Medulla oblongata (tissue), 1 donor: ENCODE results near the gene PIGP.
"Not testable (repeated sequence)": the region's sequence is repeated elsewhere in the genome, so short reads cannot be mapped to it uniquely, and the experiment has no call there.

Experiments
- DNase-seq: peaks from one replicate; pipeline ENCODE4 v3.0.0-alpha.2; 2015; ENCODE audit errors: extremely low spot score

PIGP gene

DNA sequence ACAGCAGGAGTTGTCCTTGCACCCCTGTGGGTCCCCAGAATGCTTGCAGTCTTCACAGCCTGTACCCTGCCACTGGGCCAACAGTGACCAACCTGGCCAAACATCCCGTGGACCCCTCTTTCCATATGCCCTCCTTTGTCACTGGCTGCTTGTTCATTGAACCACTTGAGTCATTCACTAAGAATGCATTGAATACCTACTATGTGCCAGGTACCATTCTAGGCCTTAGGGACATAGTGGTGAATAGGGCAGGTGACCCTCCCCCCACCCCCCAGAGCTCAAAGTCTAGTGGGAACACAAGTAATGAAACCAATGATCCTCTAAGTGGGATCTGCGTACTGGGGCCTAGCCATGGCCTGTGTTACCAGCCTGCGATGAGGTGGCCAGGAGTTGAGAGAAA is 28.2 kb downstream of the PIGP start:
- DNase-seq: no peak

GRCh38 chr21:37043818-37044217 is 29.1 kb downstream of the PIGP start:
- DNase-seq: no peak

GRCh38 chr21:37041706-37042271 is 31.1 kb downstream of the PIGP start:
- no peak for DNase-seq

DNA sequence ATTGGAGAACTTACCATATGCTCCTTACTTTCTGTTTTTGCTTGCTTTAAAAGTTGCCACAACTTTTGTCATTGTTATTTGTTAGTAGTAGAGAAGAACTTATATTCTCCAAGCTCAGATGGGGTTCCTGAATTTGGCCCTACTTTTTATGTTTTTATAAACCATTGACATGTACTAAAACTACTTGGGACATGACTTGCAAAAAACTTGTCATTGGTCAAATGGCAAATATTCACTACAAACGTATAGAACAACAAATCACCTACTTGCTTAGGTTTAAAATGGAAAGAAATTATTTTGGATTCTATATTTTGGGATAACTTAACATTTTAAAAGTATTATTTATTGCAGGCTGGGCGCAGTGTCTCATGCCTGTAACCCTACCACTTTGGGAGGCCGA is 32.7 kb downstream of the PIGP start:
- no peak for DNase-seq

- no peak for DNase-seq
Observed at GRCh38 chr21:37039411-37040075, 33.3 kb downstream of the PIGP start.

GRCh38 chr21:37036177-37036576 is 36.7 kb downstream of the PIGP start:
- no peak for DNase-seq

GRCh38 chr21:37034394-37034793 is 38.5 kb downstream of the PIGP start:
- not testable (repeated sequence) for DNase-seq

DNA sequence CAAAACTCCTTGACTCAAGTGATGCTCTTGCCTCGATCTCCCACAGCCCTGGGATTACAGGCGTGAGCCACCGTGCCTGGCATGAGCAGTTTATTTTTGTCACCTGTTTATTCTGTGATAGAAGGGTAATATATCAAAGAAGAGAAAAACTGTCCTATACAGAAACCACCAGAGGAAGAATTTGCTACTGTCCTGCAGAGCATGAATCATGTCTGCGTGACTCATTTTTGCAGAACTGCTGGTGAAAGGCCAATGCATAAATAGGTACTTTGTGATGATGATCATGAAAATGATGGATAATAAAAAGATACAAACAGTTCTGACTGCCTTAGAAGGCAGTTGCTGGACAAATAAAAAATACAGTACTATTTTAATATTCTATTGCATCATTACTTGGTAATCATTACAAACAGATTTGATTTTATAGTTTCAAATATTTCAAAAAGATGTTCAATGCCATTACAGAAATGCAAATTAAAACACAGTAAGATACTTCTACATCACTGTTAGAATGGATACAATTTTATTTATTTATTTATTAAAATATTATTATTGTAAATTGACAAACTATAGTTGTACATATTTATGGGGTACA is 39.9 kb downstream of the PIGP start:
- no peak for DNase-seq

GRCh38 chr21:37032293-37032692 is 40.6 kb downstream of the PIGP start:
- DNase-seq: no peak

DNA sequence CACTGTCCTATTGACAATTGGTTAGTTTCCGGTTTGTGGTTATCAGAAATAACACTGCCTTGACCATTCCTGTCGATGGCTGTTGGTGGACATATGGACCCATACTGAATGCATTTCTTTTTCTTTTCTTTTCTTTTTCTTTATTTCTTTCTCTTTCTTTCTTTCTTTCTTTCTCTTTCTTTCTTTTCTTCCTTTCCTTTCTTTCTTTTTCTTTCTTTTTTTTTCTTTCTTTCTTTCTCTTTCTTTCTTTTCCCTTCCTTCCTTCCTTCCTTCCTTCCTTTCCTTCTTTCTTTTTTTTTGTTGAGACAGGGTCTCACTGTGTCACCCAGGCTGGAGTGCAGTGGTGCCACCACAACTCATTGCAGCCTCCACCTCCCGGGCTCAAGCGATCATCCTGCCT is 42.0 kb downstream of the PIGP start:
- DNase-seq: no peak

DNA sequence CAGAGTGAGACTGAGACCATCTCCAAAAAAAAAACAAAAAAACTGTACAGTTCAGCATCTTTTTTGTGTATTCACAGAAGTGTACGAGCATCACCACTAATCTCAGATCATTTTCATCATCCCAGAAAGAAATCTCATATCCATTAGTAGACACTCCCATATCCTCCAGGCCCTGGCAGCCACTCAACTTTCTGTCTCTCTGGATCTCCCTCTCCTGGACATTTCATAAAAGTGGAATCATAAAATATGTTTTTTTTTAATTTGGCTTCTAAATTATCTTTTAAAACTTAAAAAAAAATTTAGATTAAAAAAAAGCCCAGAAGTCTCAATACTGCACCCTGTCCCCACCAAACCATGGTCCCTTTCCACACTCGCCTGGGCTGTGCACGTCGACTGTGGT is 44.3 kb downstream of the PIGP start:
- DNase-seq: no peak

GRCh38 chr21:37026499-37026898 is 46.4 kb downstream of the PIGP start:
- no peak for DNase-seq

GRCh38 chr21:37017951-37018679 is 54.8 kb downstream of the PIGP start:
- DNase-seq: no peak
